H1 (cell line): ENCODE measurements around the gene DSCAM. TPM values are rescaled to one million over a fixed set of nuclear protein-coding genes. Genes with fewer than 3 reads are reported as not detected.

Experiments used
- RNF2 ChIP-seq: fragments of 200-900, 300-1000 bp; sonication (generic); IDR thresholded peaks from 2 replicates; pipeline ENCODE4 v1.7.1; 2016; ENCODE audit warnings: borderline replicate concordance, low read depth, mild to moderate bottlenecking, antibody characterized with exemption, low read length; ENCODE audit not compliant: poor library complexity, severe bottlenecking; ENCODE audit errors: missing control alignments
- polyA plus RNA-seq, 7 experiments: library from polyadenylated mRNA; depleted of rRNA in 3 of 7; stranded (reverse) in 5 of 7; unstranded in 2 of 7; fragments of >200 nt in 5 of 7; fragments of 200-250 nt in 2 of 7; gene quantifications; 1 replicate in 5 of 7; 2 replicates in 1 of 7; 4 replicates in 1 of 7; pipeline versions ENCODE4 v1.2.1 to v1.2.3, GENCODE V29; 2011 to 2013; ENCODE audit warnings: missing spikeins in 2 of 7, mixed read lengths in 2 of 7
- total RNA-seq: library from RNA; stranded (reverse); fragmentation: NEBNext Ultra II Directional; extraction: Animal tissue kit (Norgen Biotek cat#: 25700); gene quantifications from 2 replicates; pipeline ENCODE4 v1.2.1, GENCODE V29; 2021

Gene DSCAM
- total and polyA plus RNA-seq, 2 of the 8 experiments (the other 6 are each of a cell fraction or from before 2014, with no cell fraction given) = 0.02 to 0.15 TPM

DNA sequence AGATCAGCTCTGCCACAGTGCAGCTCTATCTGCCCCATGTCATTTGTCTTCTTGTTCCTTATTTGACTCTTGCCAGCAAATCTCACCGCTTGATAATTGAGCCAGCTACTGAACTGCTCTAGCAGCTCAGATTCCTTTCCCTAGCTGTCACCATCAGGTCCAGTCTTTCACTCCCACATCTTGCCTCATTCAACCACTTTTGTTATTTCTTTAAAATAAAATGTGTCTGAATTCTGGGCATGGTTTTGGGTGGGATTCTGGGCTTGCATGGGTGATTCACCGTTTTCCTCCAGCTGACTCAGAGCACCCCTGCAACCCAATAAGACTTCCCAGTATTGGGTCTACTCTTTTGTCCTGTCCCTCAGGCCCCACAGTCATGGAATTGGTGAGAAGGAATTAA lies 215.7 kb downstream of the DSCAM start (continued):
- no peak for TF ChIP-seq RNF2
- TF ChIP-seq, all 59 proteins: peak for 0
